Psoas muscle (tissue), 8 donors: ENCODE data around the gene ANKRD33. TPM values are rescaled to one million over a fixed set of nuclear protein-coding genes. Genes with fewer than 3 reads are reported as not detected.

Source experiments
- ATAC-seq, 4 donors: fragments of 200-7000 bp; cut with Tn5 transposase; one replicate each; pipeline ENCODE4 v1.9.1; 2020; ENCODE audit warnings: moderate library complexity in 3 of 4, mild to moderate bottlenecking in 2 of 4
- DNase-seq, 2 donors: peaks; one replicate each; pipeline ENCODE4 v3.0.0-alpha.2; 2020
- H3K27ac ChIP-seq: fragments of 200-600 bp; one replicate; pipeline ENCODE4 v1.8.0; 2022
- H3K27me3 ChIP-seq, 3 donors: fragments of 200-600 bp in 1 of 3; one replicate each; pipeline versions ENCODE4 v1.6.1 to v1.8.0; 2013 to 2022; ENCODE audit warnings: low read length in 2 of 3, mild to moderate bottlenecking in 2 of 3, moderate library complexity in 1 of 3; ENCODE audit not compliant: insufficient read depth in 3 of 3
- H3K36me3 ChIP-seq, 2 donors: fragments of 200-600 bp in 1 of 2; one replicate each; pipeline versions ENCODE4 v1.6.1 to v1.8.0; 2013 to 2022; ENCODE audit warnings: low read depth in 1 of 2, mild to moderate bottlenecking in 1 of 2, moderate library complexity in 1 of 2; ENCODE audit not compliant: insufficient read depth in 1 of 2
- H3K4me1 ChIP-seq: fragments of 200-600 bp; one replicate; pipeline ENCODE4 v1.8.0; 2022
- H3K4me3 ChIP-seq: fragments of 200-600 bp; one replicate; pipeline ENCODE4 v1.8.0; 2022; ENCODE audit warnings: mild to moderate bottlenecking
- H3K9me3 ChIP-seq: fragments of 200-600 bp; one replicate; pipeline ENCODE4 v1.8.0; 2022
- WGBS, 3 donors: extraction: QIAGEN DNeasy Blood & Tissue Kit; methylation state at CpG; one replicate each; pipeline versions ENCODE4 v1.1.6 to v1.1.7; 2013; 5-methylcytosine and 5-hydroxymethylcytosine counted together
- intact Hi-C, 2 donors: fragments of 100-400 bp; cut with DNase I; formaldehyde crosslinking; loops; one replicate each; pipeline versions ENCODE4 v1.11.0 to v1.14.2; 2022
- long read RNA-seq, 2 donors: library from polyadenylated mRNA; unstranded; transcript quantifications; one replicate each; pipeline ENCODE4 v2.0.0, GENCODE V29; 2021
- polyA plus RNA-seq, 3 donors: library from polyadenylated mRNA; stranded (reverse); fragments of 200-250 nt; gene quantifications; one replicate each; pipeline ENCODE4 v1.2.3, GENCODE V29; 2013
- total RNA-seq, 4 donors: library from RNA; stranded (reverse); fragmentation: NEBNext Ultra II Directional in 2 of 4; extraction: Animal tissue kit (Norgen Biotek cat#: 25700) in 2 of 4; gene quantifications; one replicate each; pipeline versions ENCODE4 v1.2.1 to v1.2.4, GENCODE V29; 2021 to 2023
- TF ChIP-seq, protein P1 (sequence below): fragments of 200-600 bp; IDR thresholded peaks from one replicate; pipeline ENCODE4 v1.8.0; 2022; ENCODE audit warnings: antibody characterized with exemption
- donor health status: healthy with polysubstance abuse.
- donor health status: DM: no; HTN: no; CAD: no; lungs with moderate emphysema.
- donor health status: Bipolar disorder and iron deficiency.
- donor health status: healthy.
- donor health status: DM: yes; HTN: yes; CAD: no.
- donor health status: DM: no; HTN: no; CAD: no.
- donor health status: DM: no; HTN: no; CAD: no.
- donor health status: DM: yes; HTN: yes; CAD: no.

The ANKRD33 gene, protein sequence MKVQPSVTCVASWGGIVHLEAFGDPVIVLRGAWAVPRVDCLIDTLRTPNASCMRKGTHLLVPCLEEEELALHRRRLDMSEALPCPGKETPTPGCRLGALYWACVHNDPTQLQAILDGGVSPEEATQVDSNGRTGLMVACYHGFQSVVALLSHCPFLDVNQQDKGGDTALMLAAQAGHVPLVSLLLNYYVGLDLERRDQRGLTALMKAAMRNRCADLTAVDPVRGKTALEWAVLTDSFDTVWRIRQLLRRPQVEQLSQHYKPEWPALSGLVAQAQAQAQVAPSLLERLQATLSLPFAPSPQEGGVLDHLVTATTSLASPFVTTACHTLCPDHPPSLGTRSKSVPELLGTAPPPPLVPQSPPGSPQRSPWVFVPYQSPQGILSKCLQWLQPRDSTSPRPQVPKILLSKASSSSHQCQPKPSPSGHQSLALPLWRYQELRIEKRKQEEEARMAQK
- total RNA-seq (not detected), polyA plus RNA-seq (under 1 TPM in 1 of 3 donors, not detected in 2; 0.16 TPM)
- long read RNA-seq, donor 1 = 0 reads
- long read RNA-seq, donor 2 = 0 reads

DNA sequence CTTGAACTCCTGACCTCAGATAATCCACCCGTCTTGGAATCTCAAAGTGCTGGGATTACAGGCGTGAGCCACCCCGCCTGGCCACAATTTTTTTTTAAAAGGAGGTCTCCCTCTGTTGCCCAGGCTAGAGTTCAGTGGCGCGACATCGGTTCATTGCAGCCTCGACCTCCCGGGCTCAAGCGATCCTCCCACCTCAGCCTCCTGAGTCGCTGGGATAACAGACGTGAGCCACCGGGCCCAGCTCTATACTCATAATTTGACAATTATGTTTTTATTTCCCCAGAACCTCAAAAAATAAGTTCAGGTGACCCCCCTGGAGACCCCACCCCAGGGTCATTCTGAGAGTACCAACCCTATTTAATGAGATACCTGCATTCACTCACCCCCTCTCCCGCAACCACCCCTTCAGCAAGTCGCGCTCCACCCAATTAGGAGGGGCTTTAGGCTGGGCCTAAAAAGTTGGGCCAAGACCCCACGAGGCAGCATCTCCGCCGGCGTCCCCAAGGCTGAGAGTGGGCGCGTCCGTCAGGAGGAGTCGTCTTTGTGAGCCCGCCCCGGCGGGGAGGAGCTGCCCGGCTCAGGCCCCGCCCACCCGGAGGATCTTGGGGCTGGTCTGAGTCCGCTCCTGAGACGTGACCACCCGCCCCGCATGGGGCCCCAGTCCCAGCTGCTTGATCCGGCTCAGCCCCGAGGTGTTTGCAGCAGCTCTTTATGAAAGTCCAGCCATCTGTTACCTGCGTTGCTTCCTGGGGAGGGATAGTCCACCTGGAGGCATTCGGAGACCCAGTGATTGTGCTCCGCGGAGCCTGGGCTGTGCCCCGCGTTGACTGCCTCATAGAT, at the start of gene ANKRD33:
TSS of gene ANKRD33 (plus strand) at position 628 of the 840 bp plus-strand sequence. CDS start at position 712, 84 bp downstream.
- ATAC-seq (peak in 1 of 4 donors; percentile 17), DNase-seq (peak; percentile 61 to 72)

DNA sequence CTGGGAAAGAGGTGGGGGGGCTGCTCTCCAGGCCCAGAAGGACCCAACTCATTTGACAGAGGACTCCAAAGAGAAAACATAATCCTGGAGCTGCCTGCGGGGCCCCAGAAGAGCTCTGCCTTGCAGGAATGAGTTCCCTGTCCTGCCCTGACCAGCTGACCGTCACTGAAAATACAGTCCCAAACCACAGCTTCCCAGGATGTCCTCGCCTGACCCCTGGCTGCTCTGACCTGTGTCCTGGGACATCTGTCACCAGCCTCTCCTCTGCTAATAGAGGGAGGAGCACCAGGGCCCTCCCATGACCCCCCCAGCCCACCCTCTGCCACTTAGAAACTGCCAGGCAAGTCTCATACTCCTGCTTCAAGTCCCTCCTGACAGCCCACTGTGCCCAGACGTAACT, 49.1 kb upstream of the ANKRD33 start:
- peaks cover 0 to 5% (median 1%) of the 10 kb centered on the region in 3 donors for H3K27me3 ChIP-seq
- DNase-seq (no peak), ATAC-seq (peak in 2 of 4 donors; percentile 27 to 39)
- H3K36me3 ChIP-seq = no peaks in the 10 kb centered on the region
- no peak overlapping the region for H3K27ac ChIP-seq
- TF ChIP-seq, protein P1, sequence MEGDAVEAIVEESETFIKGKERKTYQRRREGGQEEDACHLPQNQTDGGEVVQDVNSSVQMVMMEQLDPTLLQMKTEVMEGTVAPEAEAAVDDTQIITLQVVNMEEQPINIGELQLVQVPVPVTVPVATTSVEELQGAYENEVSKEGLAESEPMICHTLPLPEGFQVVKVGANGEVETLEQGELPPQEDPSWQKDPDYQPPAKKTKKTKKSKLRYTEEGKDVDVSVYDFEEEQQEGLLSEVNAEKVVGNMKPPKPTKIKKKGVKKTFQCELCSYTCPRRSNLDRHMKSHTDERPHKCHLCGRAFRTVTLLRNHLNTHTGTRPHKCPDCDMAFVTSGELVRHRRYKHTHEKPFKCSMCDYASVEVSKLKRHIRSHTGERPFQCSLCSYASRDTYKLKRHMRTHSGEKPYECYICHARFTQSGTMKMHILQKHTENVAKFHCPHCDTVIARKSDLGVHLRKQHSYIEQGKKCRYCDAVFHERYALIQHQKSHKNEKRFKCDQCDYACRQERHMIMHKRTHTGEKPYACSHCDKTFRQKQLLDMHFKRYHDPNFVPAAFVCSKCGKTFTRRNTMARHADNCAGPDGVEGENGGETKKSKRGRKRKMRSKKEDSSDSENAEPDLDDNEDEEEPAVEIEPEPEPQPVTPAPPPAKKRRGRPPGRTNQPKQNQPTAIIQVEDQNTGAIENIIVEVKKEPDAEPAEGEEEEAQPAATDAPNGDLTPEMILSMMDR = no peak
- 30 to 33% (median 33%) methylated on average over 4 of the region's 4 CpGs for WGBS, 3 donors
- intact Hi-C loops = no loop called here
- no peaks in the 10 kb centered on the region for H3K4me1 ChIP-seq
- H3K9me3 ChIP-seq = no peaks in the 10 kb centered on the region
- H3K4me3 ChIP-seq = no peak overlapping the region

More for the DNA sequence above, at the start of gene ANKRD33:
- no peak within 1 kb of the TSS for H3K4me3 ChIP-seq
- 46 to 55% (median 48%) methylated on average over 30 to 41 of the region's 41 CpGs for WGBS, 3 donors
- intact Hi-C loops = no loop called here
- TF ChIP-seq, protein P1 = no peak
- no peaks in the 10 kb centered on the region for H3K36me3 ChIP-seq
- peaks cover 0 to 18% (median 0%) of the 10 kb centered on the region in 3 donors for H3K27me3 ChIP-seq
- no peaks in the 10 kb centered on the region for H3K9me3 ChIP-seq
- no peak within 1 kb of the TSS for H3K27ac ChIP-seq
- peaks cover 12% of the 10 kb centered on the region for H3K4me1 ChIP-seq

DNA sequence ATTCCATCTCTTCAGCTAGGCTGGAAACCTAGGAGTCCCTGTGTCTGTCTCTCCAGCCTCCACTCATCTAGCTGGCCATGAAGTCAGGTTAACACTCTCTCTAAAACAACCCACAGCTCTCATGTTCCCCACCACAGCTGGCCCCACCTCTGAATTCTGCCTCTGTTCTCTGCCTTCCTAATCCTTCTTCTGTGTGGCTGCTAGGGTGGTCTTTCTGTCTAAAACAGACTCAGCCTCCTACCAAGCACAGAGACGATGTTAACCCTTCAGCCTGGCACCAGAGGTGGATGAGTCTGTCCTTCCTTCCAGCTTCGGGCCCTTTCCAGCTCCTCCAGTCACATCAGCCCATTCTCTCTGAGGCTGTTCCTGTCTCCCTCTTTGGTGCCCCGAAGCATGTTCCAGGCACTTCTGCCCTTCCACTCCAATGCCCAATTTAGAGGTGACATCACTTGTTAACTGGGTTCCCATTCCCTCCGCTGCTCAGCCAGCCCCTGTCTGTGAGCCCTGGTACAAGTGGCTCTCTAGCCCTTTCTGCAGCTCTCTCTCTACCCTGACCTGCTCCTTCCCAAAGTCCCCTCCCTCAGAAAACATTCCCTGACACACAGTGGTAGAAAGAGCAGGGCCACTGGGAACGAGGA, 48.5 kb upstream of the ANKRD33 start:
- Histone ChIP-seq H3K27me3 (peaks cover 0 to 5% (median 3%) of the 10 kb centered on the region in 3 donors), H3K4me1 (no peaks in the 10 kb centered on the region), H3K36me3 (no peaks in the 10 kb centered on the region), H3K4me3 (no peak overlapping the region), H3K27ac (no peak overlapping the region), H3K9me3 (no peaks in the 10 kb centered on the region)
- intact Hi-C loops = no loop called here
- ATAC-seq = peak in 1 of 4 donors; percentile 47
- WGBS, 3 donors = 47 to 64% (median 47%) methylated on average over 5 of the region's 5 CpGs
- TF ChIP-seq, protein P1 = no peak
- DNase-seq = no peak

DNA sequence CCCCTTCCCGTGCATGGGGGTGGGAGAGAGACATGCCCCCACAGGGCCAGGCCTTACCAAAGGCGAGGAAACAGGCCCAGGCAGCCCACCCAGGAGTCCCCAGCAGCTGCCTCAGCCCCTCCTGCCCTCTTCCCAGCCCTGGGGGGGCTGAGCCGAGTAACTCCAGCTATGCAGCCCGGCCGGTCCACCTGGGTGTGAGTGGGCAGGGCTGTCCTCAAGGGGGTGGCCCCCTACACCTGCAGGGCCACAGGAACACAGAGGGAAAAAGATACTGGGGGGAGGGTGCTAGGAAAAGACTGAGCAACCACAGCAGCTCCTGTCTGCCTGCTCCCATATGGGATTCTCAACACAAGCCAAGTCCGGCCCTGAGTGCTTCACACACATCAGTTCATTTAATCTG, 46.9 kb upstream of the ANKRD33 start:
- TF ChIP-seq, protein P1 = no peak
- WGBS, 3 donors = 83 to 94% (median 87%) methylated on average over 6 of the region's 6 CpGs

More for the DNA sequence above, 46.9 kb upstream of the ANKRD33 start:
- Histone ChIP-seq H3K9me3 (no peaks in the 10 kb centered on the region), H3K36me3 (no peaks in the 10 kb centered on the region), H3K4me1 (no peaks in the 10 kb centered on the region), H3K27me3 (peaks cover 0 to 20% (median 4%) of the 10 kb centered on the region in 3 donors), H3K27ac (no peak overlapping the region), H3K4me3 (no peak overlapping the region)
- no peak for DNase-seq
- intact Hi-C loops = no loop called here
- ATAC-seq = no peak
